AML-193 (cell line): ENCODE results near the gene AHRR.
"Not testable (repeated sequence)": the region's sequence is repeated elsewhere in the genome, so short reads cannot be mapped to it uniquely, and the experiment has no call there.

Source experiments
- DNase-seq, 2 experiments: peaks; one replicate each; lab custom pipeline; 2025; lab: John Stamatoyannopoulos, UW

The AHRR gene

DNA sequence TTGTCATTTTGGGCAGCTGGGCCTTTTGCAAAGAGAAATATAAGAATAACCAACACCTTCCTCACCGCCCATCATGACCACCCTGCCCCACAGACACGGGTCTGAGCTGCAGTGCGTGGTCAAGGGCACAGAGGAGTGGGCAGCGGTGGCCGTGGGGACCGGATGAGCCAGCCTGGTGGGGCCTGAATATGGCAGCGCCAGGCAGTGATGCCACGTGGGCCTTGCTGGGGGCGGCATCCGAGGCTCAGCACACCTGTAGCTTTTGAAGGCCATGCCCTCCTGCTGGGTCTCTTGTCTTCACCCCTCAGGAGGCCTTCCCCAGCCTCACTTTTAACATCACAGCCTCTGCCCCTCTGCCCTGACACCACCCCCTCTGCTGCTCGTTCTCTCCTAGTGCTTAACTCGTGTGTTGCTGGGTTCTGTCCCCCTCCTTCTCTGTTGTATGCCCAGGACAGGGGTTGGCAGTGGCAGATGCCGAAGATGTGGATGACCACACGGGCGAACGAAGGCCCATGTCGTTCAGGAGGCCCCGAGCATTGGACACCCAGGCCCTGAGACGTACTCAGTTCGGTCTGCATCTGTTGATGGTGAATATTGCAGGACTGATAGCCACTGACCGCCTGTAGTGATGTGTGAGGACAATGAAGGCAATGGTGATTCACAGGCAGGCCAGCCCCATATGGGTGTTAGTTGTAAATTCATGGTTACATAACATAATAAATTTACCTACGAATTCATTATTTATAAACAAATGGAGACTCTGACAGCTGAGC, 46.0 kb downstream of the AHRR start:
- no peak for DNase-seq

DNA sequence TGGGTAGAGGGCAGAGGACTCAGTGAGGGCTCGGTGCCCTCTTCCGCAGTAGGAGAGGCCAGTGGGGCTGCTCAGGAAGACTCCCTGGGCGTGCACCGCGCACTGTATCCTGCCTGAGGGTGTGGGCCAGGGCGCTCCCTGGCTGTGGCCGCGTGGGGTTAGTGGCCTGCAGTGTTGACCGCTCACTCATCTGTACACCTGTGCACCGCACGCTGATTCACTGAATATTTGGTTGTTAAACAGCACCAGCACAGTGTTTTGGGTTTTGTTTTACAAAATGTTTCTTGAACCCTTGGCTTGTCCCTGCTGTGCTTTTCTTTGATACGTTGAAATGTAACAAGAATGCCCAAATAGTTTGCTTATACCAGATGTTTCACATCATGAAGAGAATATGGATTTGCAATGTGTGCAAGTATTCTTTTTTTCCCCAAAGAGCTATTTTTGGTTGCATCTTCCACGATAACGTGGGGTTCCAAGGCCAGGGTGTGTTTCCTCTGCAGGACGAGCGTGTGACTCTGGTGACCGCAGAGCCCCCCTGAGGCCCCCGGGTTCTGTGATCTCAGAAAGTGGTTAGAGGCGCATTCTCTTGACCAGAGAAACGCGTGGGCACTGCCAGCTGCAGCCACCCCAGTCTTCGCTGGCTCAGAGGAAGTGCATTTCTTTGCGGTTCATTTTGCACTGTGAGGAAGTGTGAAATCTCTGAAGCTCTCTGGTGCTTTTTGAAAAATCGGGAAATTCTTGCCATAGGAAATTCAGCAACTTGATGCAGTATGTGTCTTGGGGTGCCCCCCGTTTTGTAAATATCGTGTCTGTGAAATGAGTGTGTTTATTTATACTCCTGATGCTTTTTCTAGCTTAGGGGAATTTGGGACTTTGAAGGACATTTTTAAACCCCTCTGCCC, 46.9 kb downstream of the AHRR start:
- peak; percentile 20 to 30 for DNase-seq

DNA sequence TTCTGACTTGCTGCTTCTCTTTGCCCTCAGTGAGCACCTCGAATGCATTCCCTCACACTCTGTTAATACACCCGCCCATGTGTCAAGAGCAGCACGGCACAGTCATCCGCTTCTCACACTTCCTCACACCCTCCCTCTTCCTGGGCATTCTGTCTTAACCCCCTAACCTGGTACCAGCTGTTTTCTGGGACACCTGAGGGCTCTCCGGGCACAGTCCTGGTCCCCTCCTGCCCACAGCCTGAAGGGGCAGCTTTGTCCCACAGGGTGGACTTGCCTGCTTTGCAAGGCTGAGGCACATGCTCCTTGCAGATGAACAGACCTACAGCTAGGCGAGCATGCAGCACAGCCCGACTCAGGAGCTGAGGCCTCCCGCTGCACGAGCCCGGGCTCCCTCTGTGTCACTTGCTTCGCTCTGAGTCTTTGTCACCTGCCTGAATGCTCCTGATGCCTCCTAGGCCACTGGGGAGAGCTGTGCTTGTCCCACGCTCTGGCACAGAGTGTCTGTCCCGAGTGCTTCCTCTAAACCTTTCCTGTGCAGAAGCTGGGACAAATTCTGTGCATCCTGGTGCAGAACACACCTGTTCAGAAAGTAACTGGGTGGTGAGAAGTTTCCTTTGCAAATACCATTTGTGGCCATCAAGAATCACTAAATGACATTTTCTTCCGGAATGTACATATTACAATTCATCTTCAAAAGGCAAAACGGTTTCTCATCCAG, 47.8 kb downstream of the AHRR start:
- no peak for DNase-seq

DNA sequence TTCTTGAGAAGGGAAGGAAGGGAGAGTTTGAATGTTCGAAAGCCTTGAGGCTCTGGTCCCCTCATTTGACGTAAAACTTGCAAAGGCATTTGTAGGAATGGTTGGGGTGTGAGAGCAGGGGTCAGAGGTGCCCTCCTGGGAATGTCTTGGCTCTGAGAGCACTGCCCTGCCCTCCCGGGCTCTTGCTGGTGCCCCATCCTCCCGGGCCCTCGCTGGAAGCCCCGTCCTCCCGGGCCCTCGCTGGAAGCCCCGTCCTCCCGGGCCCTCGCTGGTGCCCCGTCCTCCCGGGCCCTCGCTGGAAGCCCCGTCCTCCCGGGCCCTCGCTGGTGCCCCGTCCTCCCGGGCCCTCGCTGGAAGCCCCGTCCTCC, 48.3 kb downstream of the AHRR start:
- DNase-seq = not testable (repeated sequence)

DNA sequence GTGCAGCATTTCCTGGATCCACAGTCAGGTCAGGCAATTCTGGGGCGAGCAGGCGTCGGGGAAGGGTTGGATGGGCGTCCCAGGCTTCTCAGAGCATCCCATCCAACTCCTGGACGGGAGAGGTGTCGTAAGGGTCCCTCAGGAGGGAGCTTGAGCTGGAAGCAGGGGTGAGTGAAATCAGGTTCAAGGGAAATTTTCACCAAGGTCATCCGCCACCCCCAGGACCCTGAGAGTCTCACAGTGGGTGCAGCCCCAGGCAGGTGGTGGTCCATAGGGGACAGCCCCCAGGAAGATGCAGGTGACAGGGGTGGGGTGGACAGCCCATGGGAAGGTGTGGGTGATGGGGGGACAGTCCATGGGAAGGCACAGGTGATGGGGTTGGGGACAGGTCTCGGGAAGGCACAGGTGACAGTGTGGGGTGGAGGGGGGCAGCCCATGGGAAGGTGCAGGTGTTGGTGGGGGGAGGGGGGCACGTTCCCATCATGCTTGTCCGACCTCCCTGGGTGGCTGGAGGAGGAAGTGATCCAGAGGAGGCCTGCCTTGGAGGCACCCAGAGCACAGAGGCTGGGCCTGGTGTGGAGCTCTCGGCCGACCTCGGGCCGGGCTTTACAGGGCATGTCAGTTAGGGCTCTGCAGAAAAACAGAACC, 48.9 kb downstream of the AHRR start:
- no peak for DNase-seq

DNA sequence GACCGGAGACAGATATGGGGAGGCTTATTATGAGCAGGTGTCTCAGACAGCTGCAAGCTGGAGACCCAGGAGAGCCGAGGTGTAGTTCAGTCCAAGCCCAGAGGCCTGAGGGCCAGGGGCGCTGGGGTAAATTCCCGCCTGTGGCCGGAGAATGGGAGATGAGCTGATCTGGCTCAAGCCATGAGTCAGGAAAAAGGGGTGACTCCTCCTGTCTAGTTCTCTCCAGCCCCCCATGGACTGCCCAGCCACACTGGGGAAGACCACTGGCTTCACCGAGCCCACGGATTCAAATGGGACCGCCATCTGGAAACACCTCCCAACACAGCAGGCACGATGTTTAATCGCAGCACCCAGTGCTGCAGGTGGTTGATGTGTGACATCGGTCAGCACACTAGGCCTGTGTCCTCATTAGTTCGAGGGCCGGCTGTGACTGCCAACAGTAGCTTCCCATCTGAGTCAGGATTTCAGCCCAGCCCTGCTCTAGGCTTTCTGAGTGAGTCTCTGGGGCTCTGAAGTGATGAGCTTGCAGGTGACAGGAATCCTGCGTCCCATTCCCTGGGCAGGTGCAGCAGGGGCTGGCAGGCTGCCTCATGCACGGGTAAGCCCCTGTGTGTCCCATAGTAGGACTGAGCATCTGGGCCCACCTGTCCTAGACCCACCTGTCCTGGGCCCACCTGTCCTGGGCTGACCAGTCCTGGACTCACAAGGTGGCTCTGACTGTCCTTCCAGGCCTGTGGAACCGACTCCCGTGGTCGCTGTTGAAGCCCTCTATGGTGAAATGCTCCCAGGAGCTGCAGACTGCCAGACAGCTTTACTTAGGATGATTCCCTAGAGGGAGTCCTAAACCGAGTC, 49.7 kb downstream of the AHRR start:
- no peak for DNase-seq

DNA sequence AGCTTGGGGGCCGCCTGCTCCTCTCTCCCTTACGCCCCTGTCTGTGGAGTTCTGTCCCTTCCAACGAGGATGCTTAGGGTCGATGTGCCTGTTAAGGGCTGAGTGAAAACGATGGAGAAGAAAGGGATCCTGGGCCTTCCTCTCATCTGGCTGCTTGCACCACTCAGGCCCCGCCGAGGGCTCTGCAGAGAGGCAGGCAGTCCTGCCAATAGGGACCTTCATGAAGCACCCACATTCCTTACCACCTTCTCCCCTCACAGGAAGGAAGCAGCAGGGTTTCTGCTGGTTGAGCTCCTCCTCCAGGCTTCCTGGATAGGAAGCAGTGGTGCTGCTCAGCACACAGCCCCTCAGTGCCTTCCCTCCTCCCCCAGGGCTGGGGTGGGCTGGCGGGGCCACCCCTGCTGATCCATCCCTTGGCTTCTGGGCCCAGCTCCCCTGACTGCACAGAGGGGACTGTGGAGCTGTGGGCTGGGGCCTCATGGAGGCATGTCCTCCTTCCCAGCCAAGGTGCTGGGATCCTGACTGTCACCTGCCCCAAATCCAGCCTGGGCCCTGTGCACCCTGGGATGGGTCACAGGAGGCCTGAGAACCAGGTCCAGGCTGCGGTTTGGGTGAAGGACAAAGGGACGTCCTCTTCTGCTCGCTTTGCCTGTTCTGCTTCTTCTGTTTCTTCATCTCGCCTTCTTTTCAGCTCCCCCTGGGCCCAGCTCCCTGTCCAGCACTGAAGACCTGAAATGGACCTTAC, 50.5 kb downstream of the AHRR start:
- peak; percentile 60 to 79 for DNase-seq

DNA sequence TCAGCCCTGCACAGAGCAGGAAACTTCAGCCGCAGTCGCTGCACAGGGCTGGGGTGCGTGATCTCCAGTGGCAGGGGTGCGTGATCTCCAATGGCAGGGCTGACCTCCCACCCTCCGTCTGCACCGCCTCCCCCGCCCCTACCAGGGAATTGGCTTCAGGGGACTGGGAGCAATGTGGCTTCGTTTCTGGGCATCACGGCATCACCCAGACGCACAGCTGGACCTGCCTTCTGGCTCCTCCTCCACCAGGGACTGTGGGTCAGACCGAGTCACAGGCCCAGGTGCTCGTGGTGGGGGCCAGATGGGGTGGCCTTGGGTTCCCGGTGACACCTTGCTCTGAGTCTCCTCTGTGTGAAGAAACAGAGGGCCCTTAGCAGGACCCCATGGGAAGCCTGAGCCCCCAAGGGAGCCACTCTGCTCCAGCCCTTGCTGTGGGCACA, 51.1 kb downstream of the AHRR start:
- peak in 1 of 2 experiments; percentile 10 for DNase-seq

DNA sequence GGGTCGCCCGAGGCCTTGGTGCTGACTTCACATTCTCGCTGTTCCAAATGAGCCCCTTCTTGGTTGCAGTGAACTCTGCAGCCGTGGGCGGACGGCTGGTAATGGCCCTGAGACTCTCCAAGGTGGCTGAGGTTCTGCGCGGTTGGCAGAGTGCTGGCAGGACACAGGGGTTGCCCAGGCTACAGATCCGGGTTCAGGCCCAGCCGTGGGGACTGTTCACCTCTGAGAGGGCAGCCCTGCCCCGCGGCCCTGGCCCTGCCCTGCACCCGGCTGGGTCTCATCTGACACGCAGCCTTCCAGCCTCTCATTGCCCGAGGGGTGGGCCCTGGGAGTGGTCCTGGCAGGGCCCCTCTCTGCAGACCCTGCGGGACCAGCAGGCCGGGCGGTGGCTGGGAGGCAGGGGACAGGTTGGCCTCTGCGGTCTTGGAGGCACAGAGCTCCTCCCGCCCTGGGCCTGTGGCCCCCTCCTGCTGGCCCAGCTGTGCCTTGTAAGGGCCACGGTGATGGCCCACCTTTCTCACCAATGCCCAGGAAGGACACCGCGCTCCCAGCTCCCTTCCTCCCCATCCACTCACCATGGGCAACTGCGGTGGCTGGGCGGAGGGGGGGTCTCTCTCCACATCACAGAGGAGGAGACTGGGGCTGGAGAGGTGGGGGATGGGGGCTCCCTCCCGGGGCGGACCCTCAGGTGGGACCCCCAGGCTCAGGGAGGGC, 51.6 kb downstream of the AHRR start:
- peak; percentile 32 to 39 for DNase-seq

DNA sequence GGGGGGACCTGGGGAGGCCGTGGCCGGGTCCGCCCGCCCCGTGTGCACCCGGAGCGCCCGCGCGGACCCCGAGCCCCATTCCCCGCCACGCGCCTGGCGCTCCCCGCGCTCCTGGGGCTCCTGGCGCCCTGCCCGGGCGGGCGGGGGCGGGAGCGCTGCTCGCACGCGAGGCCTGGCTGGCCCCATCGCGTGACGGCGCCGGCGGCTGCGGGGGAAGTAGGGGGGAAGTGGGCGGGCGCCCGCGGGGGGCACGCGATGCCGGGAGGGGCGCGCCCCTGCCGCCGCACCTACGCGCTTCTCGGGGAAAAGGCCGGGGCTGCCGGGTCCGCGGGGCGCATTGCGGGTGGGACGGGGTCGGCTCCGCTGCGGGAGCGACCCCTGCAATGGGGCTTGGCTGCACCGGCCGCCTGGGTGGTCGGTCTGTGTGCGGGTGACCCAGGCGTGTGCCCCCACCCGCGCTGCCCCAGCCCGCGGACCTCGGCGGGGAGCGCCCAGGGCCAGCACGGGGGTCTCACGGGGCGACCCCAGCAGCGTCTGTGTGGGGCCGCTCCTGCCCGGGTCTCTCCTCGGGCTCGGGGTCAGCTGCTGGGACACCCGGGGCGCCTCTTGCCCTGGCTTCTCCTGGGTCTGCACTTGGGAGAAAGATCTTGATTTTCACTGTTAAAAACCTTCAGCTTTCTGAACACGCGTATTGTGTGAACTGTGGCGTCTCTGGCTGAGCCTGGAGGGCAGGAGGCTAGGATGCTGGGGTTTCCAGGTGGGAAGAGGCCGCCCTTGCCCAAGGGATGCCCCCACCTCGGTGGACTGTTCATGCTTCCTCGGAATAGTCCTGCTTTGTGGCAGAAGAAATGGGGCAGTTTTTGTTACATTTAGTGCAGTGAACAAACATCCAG, 52.4 kb downstream of the AHRR start:
- peak; percentile 40 to 70 for DNase-seq

DNA sequence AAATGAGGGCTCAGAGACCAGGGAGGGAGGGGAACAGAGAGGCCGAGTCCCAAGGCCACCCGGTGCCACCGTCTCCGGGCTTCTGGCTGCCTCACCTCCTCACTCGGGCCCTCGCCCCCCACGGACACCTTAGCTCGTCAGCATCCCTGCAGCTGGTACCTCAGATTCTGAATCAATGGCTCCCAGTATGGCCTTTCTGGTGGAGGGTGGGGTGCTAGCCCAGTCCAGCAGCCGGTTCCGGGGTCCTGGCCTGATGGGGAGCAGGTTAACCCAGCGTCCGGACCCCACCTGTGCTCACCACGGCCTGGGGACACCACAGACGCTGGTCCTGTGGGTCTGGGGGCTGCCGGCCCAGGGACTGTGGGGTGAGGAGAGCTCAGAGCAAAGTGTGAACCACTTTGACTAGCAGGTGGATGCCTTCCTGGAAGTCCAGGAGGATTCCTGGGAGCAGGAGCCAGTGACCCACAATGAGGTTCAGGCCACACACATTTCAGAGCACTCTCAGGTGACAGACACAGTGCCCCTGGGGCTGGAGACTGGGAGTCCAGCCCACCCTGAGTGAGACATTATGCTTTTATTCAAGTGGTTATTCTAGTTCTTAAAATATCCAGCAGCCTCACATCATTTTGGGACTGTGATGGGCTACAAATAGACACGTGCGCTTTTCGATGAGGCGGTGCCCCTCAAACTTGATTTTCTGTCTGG, 53.3 kb downstream of the AHRR start:
- no peak for DNase-seq

DNA sequence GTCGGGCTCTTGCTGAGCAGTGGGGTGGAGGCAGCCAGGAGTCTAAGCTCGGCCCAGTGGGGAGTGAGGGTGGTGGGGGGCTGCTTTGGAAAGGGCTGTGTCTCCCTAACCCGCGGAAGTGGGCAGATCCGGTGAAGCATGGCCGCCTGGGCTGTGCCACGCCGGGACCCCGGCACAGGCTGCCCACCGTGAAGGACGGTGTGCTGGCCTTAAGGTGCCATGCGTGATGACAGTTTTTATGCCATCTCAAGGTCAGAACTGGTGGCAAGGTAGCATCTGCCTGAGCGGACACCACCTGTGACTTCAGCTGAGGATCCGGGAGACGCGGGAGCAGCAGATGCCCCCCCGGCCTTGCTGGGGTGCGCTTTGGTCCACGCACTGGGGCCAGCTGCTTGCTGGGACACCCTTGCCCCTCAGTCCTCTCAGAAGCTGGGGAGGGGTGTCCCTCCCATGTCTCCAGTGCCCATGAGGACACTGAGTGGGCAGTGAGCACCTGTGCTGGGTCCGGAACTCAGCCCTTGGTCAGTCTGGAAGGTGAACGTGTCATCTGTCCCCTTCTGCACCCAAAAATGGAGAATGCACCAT, 53.9 kb downstream of the AHRR start:
- no peak for DNase-seq

DNA sequence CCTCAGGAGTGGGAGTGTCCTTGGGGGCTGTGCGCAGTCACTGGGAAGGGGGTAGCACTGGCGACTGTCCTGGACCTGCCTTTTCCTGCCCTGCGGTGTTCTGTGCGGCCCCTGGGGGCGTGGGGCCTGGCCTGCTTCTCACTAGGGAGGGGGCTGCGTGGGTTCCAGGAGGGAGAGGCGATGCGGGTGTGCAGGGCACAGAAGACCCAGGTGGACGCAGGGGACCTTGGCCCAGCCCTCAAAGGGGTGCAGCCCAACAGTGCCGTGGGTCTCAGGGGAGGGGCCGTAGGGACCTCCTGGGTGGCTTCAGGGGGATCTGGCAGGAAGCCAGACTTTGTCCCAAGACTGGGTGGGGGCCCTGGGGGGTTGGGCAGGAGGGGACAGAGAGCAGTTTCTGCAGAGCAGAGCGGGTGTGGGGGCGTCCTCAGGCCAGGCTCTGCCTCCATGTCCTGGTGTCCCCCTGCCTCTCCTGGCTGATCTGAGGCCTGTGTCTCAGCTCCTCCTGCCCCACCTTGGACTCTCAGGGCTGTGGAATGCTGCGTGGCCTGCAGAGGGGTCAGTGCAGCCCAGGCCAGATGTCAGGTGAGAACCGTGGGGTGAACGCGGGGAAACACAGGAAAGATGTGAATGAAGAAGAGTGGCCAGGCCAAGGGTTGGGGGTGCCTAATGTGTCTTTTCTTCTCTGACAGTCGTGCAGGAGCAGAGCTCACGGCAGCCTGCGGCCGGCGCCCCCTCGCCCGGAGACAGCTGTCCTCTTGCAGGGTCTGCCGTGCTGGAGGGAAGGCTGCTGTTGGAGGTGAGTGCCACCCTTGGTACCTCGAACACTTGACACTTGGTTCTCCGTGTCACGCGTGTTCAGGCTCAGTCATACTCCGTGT, 54.6 kb downstream of the AHRR start:
- no peak for DNase-seq

DNA sequence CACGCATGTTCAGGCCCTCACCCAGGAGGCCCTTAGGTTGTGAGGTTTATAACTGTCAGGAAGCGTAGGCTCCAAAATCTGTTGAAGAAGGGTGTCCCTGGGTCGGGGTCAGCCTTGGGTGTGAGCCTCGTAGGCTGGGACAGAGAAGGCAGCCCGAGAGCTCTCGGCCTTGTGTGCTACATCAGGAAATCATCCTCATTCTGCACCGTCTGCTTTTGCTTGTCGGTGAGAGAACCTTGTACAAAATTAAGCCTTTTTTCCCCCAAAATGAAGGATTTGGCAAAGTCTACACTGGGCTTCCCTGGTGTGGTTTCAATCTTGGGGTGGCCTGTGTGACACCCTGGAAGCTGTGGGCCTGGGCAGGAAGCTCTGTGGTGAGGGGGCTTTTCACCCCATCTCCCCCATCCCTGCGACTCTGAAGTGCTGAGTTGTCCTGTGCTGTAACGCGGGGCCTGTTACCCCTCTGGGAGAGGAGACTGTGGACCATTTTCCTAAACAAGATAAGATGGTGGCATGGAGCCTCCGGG, 55.3 kb downstream of the AHRR start:
- DNase-seq = no peak

DNA sequence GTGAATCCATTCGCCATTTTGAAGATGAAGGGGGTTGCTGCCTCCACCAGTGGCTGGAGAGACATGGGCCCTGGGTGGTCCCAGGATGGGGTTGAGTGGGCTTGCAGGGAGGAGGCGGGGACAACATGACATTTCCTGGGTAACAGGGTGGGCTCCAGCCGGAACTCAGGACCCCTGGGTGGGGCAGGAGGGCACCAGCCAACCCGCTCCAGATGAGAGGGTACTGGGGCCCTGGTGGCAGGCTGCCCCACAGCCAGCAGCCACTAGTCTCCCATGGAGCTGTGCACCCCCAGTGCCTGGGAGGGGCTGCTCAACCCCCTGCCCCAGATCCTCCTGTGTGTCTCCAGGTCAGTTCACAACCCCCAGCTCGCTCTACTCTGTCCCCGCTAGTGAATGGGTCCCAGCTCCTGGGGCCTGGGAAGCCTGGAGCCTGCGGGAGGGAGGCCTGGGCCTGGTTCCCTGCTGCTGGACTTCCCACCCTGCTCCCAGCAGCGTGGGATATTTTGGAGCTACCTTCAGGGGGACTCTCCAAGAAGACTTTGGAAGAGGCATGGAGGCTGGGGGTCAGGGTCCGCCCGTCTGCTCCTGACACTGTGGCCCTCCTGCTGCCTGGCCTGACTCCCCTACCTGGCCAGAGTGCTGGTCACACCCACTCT, 55.9 kb downstream of the AHRR start:
- DNase-seq = no peak
